Panc1 (cell line): ENCODE results near the gene MARK3. TPM values are rescaled to one million over a fixed set of nuclear protein-coding genes. Genes with fewer than 3 reads are reported as not detected.

Experiments
- ATAC-seq: fragments of 200-7000 bp; cut with Tn5 transposase; 2 replicates; pipeline ENCODE4 v1.9.1; 2020; ENCODE audit warnings: mild to moderate bottlenecking, moderate library complexity
- BruUV-seq: library from RNA; stranded (reverse); fragments of 400-500 nt; replicated peaks from 2 replicates; lab custom pipeline; 2021; lab: Mats Ljungman, UMichigan
- CTCF ChIA-PET: fragments of 300-600 bp; sonication (Branson Sonifier 250); formaldehyde crosslinking; loops from one replicate; lab custom pipeline; 2022; ENCODE audit warnings: antibody characterized with exemption; lab: Charles Lee
- POLR2A ChIA-PET: fragments of 300-600 bp; sonication (Branson Sonifier 250); formaldehyde crosslinking; loops from one replicate; lab custom pipeline; 2022; ENCODE audit warnings: antibody characterized with exemption; lab: Charles Lee
- DNase-seq: peaks from one replicate; pipeline ENCODE4 v3.0.0-alpha.2; 2010; ENCODE audit warnings: low read depth, low spot score
- H3K27ac ChIP-seq: 2 replicates; pipeline ENCODE4 v1.5.1; 2011; ENCODE audit warnings: mild to moderate bottlenecking, low read length, inconsistent platforms
- H3K27me3 ChIP-seq: fragments of 200-500 bp; sonication (Bioruptor generic); 2 replicates; pipeline ENCODE4 v1.6.0; 2014; ENCODE audit warnings: low read length, inconsistent platforms; ENCODE audit not compliant: control insufficient read depth, insufficient read depth
- H3K36me3 ChIP-seq: fragments of 200-500 bp; sonication (Bioruptor generic); 2 replicates; pipeline ENCODE4 v1.5.1; 2014; ENCODE audit warnings: inconsistent platforms, mild to moderate bottlenecking, low read length, moderate library complexity; ENCODE audit not compliant: control insufficient read depth, insufficient read depth
- H3K4me1 ChIP-seq: 2 replicates; pipeline ENCODE4 v1.5.1; 2011; ENCODE audit warnings: inconsistent platforms, mild to moderate bottlenecking, low read length, moderate library complexity; ENCODE audit not compliant: control insufficient read depth, insufficient read depth
- H3K4me3 ChIP-seq, 2 experiments: 2 replicates each; pipeline ENCODE4 v1.5.1; 2011 to 2012; ENCODE audit warnings: low read depth in 2 of 2, low read length in 2 of 2, mild to moderate bottlenecking in 2 of 2, inconsistent platforms in 1 of 2, moderate library complexity in 1 of 2
- H3K9me3 ChIP-seq: fragments of 200-500 bp; sonication (Bioruptor generic); 2 replicates; pipeline ENCODE4 v1.5.1; 2014; ENCODE audit warnings: low read depth, mild to moderate bottlenecking, inconsistent platforms, low read length, moderate library complexity; ENCODE audit not compliant: control insufficient read depth, insufficient read depth
- POLR2AphosphoS5 ChIP-seq: IDR thresholded peaks from 2 replicates; pipeline ENCODE4 v1.6.1; 2012; ENCODE audit warnings: mild to moderate bottlenecking, low read depth, low read length, moderate library complexity
- SIN3A ChIP-seq: IDR thresholded peaks from 2 replicates; pipeline ENCODE4 v1.6.1; 2012; ENCODE audit warnings: low read depth, mild to moderate bottlenecking, low read length, moderate library complexity, borderline replicate concordance; ENCODE audit not compliant: insufficient read depth
- TCF7L2 ChIP-seq: IDR thresholded peaks from 2 replicates; pipeline ENCODE4 v1.6.1; 2011; ENCODE audit warnings: mild to moderate bottlenecking, low read depth, low read length, inconsistent platforms
- in situ Hi-C: cut with HindIII; loops from 2 replicates; pipeline ENCODE4 v1.10.0; 2016; ENCODE audit warnings: low sequenced_read_pairs, low pct_unique_long_range_greater_than_20kb
- intact Hi-C: fragments of 100-400 bp; cut with micrococcal nuclease; formaldehyde crosslinking; loops from one replicate; pipeline ENCODE4 v1.10.0; 2022; ENCODE audit not compliant: unreplicated experiment
- total RNA-seq: library from RNA; stranded (reverse); gene quantifications from one replicate; pipeline ENCODE4 v1.2.1, GENCODE V29; 2021; ENCODE audit not compliant: unreplicated experiment
- TF ChIP-seq, protein P1 (sequence below), 2 experiments: IDR thresholded peaks; 2 replicates each; pipeline ENCODE4 v1.6.1; 2011 to 2012; ENCODE audit warnings: low read depth in 2 of 2, control low read depth in 1 of 2, low read length in 1 of 2, mild to moderate bottlenecking in 1 of 2, moderate library complexity in 1 of 2; ENCODE audit not compliant: insufficient read depth in 1 of 2
- TF ChIP-seq, protein P2 (sequence below): fragments of 450-650 bp; IDR thresholded peaks from 2 replicates; pipeline ENCODE4 v1.5.1; 2017; ENCODE audit warnings: mild to moderate bottlenecking

MARK3 gene
- total RNA-seq, 1 experiment from 2014 or later, result 56.1 TPM

DNA sequence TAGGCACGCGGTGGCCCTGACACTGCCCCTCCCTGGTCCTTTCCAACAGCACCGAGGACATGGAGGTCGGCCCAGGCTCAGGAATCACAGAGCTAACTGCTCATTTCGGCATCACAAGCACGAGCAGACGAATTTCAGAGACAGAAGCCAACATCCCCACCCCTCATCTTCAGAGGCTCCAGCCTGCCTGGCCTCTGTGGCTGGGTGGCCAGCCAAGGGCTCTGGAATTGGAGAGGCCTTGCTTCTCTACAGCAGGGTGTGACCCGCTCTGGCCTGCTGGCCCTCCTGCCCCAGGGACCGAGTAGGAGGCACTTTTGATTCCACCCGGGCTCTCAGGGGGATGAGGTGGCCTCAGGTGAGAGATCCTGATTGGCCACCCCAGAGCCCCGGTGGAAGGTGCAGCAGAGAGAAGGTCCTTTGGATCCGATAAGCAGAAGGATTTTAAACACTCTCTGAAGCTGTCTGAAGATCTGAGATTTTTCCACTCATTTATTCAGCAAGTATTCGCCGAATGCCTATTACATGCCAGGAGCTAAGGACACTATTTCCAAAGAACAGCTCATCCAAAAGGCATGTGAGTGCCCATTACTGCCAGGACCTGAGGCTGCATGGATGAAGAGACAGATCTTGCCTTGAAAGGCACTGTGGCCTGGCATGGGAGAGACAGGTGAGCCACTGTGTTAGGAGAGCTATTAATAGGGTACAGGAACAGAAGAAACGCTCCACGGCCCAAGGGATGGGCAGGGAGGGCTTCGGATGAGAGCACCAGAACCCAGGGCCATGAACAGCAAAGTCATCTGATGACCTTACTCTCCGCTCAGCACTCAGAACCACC, 167.0 kb downstream of the MARK3 start:
- intact Hi-C loops, result no loop called here
- Histone ChIP-seq H3K27me3 (no peaks in the 10 kb centered on the region), H3K27ac (peak overlapping the region; percentile 61), H3K9me3 (no peaks in the 10 kb centered on the region), H3K36me3 (no peaks in the 10 kb centered on the region), H3K4me3 (no peak overlapping the region), H3K4me1 (peaks cover 36% of the 10 kb centered on the region)
- POLR2A ChIA-PET, result no interaction called here
- BruUV-seq, result no TSS peak
- ATAC-seq (peak; percentile 44), DNase-seq (no peak)
- CTCF ChIA-PET, result interaction anchor here (0.7 to 1.1 kb wide), 2 partner anchors 34 to 260 kb away, joined by 3 to 4 read pairs; no protein-coding TSS in a partner anchor
- TF ChIP-seq, protein P1, sequence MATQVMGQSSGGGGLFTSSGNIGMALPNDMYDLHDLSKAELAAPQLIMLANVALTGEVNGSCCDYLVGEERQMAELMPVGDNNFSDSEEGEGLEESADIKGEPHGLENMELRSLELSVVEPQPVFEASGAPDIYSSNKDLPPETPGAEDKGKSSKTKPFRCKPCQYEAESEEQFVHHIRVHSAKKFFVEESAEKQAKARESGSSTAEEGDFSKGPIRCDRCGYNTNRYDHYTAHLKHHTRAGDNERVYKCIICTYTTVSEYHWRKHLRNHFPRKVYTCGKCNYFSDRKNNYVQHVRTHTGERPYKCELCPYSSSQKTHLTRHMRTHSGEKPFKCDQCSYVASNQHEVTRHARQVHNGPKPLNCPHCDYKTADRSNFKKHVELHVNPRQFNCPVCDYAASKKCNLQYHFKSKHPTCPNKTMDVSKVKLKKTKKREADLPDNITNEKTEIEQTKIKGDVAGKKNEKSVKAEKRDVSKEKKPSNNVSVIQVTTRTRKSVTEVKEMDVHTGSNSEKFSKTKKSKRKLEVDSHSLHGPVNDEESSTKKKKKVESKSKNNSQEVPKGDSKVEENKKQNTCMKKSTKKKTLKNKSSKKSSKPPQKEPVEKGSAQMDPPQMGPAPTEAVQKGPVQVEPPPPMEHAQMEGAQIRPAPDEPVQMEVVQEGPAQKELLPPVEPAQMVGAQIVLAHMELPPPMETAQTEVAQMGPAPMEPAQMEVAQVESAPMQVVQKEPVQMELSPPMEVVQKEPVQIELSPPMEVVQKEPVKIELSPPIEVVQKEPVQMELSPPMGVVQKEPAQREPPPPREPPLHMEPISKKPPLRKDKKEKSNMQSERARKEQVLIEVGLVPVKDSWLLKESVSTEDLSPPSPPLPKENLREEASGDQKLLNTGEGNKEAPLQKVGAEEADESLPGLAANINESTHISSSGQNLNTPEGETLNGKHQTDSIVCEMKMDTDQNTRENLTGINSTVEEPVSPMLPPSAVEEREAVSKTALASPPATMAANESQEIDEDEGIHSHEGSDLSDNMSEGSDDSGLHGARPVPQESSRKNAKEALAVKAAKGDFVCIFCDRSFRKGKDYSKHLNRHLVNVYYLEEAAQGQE (IDR thresholded peaks at IDR 0.05; ENCODE audit: insufficient read depth in 1 of 2, low read depth in 2 of 2, low read length in 1 of 2), result no peak
- TF ChIP-seq POLR2AphosphoS5, result no peak
- TF ChIP-seq SIN3A, result no peak
- TF ChIP-seq TCF7L2, result no peak
- TF ChIP-seq, protein P2, sequence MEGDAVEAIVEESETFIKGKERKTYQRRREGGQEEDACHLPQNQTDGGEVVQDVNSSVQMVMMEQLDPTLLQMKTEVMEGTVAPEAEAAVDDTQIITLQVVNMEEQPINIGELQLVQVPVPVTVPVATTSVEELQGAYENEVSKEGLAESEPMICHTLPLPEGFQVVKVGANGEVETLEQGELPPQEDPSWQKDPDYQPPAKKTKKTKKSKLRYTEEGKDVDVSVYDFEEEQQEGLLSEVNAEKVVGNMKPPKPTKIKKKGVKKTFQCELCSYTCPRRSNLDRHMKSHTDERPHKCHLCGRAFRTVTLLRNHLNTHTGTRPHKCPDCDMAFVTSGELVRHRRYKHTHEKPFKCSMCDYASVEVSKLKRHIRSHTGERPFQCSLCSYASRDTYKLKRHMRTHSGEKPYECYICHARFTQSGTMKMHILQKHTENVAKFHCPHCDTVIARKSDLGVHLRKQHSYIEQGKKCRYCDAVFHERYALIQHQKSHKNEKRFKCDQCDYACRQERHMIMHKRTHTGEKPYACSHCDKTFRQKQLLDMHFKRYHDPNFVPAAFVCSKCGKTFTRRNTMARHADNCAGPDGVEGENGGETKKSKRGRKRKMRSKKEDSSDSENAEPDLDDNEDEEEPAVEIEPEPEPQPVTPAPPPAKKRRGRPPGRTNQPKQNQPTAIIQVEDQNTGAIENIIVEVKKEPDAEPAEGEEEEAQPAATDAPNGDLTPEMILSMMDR, result no peak
- in situ Hi-C loops, result no loop called here

DNA sequence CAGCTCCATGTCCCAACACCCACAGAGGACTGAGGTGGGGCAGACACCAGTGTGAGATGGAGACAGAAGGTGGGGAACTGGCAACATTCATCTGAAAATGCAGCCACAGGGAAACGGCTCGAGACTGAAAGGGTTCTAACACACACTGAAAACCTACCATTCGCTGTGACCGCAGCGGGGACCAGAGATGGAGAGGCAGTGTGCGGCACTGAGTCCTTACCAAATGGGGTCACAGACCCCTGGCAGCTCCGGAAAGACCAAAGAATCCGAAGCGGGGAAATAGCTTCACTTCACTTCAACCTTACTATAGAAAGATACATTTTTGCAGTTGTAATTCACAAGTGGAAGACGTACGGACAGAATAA, 167.6 kb downstream of the MARK3 start:
- intact Hi-C loops (no loop called here), in situ Hi-C loops (no loop called here)
- CTCF ChIA-PET, result no interaction called here
- H3K27ac ChIP-seq, result peak overlapping the region; percentile 61
- POLR2A ChIA-PET, result no interaction called here
- H3K36me3 ChIP-seq, result no peaks in the 10 kb centered on the region
- H3K9me3 ChIP-seq, result no peaks in the 10 kb centered on the region
- peaks cover 39% of the 10 kb centered on the region for H3K4me1 ChIP-seq
- H3K27me3 ChIP-seq, result no peaks in the 10 kb centered on the region
- no TSS peak for BruUV-seq
- DNase-seq, result no peak
- TF ChIP-seq TCF7L2 (no peak), SIN3A (no peak), POLR2AphosphoS5 (no peak)
- TF ChIP-seq, protein P1 (IDR thresholded peaks at IDR 0.05; ENCODE audit: insufficient read depth in 1 of 2, low read depth in 2 of 2, low read length in 1 of 2), result no peak
- TF ChIP-seq, protein P2, result no peak
- ATAC-seq, result no peak
- H3K4me3 ChIP-seq, result no peak overlapping the region
